ENCODE data around the gene PEX19.
"Not testable (repeated sequence)": the region's sequence is repeated elsewhere in the genome, so short reads cannot be mapped to it uniquely, and the experiment has no call there.

The PEX19 gene, protein sequence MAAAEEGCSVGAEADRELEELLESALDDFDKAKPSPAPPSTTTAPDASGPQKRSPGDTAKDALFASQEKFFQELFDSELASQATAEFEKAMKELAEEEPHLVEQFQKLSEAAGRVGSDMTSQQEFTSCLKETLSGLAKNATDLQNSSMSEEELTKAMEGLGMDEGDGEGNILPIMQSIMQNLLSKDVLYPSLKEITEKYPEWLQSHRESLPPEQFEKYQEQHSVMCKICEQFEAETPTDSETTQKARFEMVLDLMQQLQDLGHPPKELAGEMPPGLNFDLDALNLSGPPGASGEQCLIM

DNA sequence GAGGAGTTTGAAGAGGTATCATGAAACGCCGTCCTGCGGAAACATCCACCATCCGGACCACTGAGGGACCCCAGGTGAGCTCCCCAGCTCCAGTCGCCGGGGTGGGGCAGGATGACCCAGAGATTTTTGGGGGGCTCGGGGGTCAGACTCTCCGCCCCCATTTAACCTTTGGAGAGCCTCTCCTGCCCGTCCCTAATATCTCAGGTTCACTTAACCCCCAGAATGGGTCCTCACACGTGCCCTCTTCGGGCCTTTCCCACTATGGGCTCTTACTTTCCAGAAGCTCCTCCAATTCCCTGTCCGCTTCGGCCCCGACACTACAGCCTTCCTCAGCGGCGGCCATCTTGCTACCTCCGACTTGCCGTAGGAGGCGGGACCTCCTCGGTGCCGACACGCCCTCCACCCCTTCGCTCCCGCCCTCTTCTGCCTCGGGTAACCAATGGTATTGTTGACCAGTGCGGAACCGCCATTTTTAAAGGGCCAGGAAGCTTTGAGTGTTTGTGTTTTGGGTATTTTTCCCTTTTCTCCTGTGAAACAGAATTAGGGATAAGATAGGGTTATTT is at the start of gene PEX19:
PEX19 (minus strand) TSS at position 352 of the 563 bp plus-strand sequence; CDS start at position 343, 9 bp downstream.
- DNase-seq: peak; percentile 80 to 85

GRCh38 chr1:160332516-160332915 is 47.6 kb upstream of the PEX19 start:
- DNase-seq: no peak

DNA sequence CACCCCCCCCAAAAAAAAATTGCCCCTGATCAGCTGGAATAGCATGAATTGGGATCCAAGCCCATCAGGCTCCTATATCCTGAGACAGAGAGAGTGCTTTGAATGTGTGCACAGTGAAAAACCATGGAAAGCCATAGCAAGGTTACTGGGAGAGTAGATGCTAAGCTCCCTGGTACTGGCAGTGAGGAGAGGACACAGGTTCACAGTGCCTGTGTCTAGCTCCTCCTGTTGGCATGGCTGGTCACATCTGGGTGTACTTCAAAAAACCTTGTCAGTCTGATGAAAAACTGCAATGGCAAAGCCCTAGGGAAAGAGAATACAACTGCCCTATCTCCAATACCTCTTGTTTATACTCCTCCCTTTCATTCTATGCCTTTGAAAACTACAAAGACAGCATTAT is 45.2 kb upstream of the PEX19 start:
- DNase-seq: no peak

- DNase-seq: no peak
Observed at GRCh38 chr1:160328184-160328583, 43.3 kb upstream of the PEX19 start.

DNA sequence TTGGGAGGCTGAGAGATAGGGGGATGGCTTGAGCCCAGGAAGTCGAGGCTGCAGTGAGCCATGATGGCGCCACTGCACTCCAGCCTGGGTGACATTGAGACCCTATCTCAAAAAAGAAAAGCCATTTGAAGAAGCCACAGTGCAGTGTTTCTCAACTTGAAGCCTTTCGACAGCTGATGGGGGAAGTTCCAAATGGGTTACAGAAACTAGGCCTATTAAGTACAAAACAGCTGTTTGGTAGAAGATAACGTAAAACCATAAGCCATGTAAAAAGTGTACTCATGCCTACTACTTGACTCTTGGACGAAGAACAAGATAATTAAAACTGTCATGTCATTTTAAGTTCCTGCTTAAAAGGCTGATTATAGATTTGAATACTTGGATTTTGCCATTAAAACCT is 41.5 kb upstream of the PEX19 start:
- DNase-seq: no peak

DNA sequence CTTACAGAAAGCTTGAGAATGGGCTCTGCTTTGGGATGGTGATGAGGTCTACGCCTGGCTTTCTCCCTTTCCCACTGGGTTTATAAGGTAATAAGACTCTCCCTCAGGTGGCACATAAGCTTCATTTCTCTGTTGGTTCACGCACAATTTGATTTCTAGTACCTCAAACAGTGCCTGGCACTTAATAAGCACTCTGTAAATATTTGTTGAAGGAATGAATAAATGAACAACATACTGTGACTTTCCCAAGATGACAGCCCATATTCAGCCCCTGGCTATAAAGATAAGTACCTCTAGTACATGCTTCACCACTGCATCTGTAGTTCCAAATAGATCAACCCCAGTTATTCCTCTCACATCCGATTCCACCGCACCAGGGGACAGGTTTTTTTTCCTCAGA is 40.3 kb upstream of the PEX19 start:
- no peak for DNase-seq

DNA sequence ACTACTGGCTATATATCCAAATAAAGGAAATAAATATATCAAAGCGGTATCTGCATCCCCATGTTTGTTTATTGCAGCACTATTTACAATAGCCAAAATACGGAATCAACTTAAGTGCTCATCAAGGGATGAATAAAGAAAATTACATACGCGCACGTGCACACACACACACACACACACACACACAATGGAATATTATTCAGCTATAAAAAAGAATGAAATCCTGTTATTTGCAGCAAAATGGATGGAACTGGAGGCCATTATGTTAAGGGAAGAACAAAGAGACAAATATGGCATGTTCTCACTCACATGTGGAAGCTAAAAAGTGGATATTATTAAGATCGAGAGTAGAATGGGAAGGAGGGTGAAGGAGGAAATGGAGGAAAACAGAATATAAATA is 37.9 kb upstream of the PEX19 start:
- DNase-seq: no peak

- DNase-seq: no peak
Observed at GRCh38 chr1:160315359-160315758, 30.4 kb upstream of the PEX19 start.

DNA sequence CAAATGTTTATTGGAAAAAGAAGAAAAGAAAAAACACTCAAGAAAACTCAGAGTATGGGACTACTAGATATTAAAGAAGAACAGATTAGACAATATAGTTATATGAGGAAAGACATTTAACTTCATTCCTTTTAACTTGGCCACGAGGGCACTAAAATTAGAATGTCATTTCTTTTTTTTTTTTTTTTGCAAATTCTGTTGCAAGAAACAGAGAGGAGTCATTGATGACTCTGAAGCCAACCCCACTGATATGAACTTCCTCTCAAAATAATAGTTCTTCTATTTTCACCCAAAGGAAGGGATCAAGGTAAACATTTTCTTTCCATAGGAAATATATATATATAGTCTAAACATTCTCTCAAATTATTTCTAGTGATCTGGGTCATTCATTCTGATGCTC is 24.6 kb upstream of the PEX19 start:
- no peak for DNase-seq

GRCh38 chr1:160309185-160309557 is 24.2 kb upstream of the PEX19 start:
- DNase-seq: no peak

GRCh38 chr1:160308451-160309184 is 23.7 kb upstream of the PEX19 start:
- DNase-seq: no peak

DNA sequence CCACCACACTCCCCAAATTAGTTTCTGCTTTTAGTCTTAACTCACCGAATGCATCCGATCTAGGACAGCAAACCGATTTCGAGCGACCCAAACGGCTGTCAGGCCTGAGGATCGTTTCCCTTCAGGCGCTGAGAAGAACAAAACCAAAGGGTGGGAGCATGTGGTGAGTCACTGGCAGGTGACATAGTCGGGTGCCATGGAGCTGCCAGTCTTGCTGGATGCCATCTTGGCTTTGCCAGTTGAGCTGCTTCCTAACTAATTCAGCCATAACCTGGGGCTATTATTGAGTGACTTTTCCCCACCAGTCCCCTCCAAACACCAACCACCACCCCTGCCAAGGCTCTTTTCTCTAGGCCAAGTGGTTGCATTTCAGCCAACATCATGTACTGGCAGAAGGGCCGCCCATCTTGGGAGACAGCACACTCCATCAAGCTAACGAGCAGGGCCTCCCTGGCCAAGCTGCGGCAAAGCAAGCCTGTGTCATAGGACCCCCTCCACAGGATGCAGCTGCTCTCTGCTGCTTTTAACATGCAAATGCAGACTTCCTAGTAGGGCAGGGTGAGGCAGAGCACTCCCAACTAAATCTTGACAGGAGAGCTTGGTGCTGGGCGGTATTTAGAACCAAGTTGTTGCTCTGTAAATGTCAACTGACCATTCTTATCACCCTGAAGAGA is 22.3 kb upstream of the PEX19 start:
- no peak for DNase-seq

- no peak for DNase-seq
Observed at GRCh38 chr1:160300173-160300572, 15.2 kb upstream of the PEX19 start.

DNA sequence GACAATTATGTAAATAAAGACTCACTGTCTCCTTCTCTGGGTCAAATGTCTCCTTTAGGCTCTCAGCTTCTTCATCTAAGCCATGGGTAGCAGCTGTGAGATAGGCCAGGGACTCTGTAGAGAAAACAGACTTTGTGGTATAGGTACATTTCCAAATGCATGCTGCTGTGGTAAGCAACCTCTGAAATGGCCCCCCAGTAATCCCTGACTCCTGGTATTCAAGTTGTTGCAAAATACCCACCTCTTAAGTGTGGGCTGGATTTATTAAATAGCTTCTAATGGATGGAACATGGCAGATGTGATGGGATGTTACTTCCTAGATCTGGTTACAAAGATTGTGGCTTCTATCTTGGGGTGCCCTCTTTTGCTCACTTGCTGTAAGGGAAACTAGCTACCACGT is 11.1 kb upstream of the PEX19 start:
- no peak for DNase-seq

GRCh38 chr1:160293020-160293968 is 8.4 kb upstream of the PEX19 start:
- no peak for DNase-seq

GRCh38 chr1:160291248-160292220 is 6.6 kb upstream of the PEX19 start:
- peak; percentile 39 to 50 for DNase-seq

DNA sequence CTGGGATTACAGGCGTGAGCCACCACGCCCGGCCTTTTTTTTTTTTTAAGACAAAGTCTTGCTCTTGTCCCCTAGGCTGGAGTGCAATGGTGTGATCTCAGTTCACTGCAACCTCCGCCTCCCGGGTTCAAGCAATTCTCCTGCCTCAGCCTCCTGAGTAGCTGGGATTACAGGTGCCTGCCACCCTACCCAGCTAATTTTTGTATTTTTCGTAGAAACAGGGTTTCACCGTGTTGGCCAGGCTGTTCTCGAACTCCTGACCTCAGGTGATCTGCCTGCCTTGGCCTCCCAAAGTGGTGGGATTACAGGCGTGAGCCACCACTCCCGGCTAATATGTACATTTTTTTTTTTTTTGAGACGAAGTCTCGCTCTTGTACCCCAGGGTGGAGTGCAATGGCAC is 2.8 kb upstream of the PEX19 start:
- not testable (repeated sequence) for DNase-seq

GRCh38 chr1:160285506-160285905 is 573 bp upstream of the PEX19 start:
- no peak for DNase-seq

DNA sequence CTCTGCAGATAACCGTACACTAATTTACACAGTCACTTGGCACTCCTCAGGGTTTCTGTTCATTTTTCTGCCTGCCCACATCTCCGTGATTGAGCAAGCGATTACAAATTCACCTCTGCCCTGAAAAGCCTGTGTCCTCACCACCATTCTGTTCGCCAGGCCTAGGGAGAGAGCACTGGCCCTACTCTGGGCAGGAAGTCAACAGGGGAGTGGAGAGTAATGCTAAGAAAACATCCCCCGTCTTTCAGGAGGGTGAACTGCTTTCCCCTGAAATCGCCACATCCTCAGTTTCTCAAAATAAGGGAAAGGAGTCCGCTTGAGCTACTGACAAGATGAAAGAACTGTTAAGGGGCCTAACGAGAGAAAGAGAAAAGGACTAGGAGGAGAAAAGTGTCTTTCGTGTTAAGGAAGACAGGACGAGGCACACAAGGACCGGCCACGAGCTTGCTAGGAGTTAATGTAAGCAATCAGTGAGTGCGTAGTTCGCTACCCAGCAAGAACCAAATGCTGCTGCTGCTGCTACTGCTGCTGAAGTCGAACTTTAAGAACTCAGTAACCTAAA is 632 bp downstream of the PEX19 start:
- DNase-seq: peak; percentile 54 to 58

- DNase-seq: no peak
Observed at GRCh38 chr1:160282807-160283206, 2.1 kb downstream of the PEX19 start.

GRCh38 chr1:160277987-160278386 is 6.9 kb downstream of the PEX19 start:
- DNase-seq: no peak
